ENCODE data around the gene LCN12.

The LCN12 gene

GRCh38 chr9:136969150-136969549, 17.1 kb downstream of the LCN12 start:
- no peak for DNase-seq (ENCODE audit: low read depth, low spot score)
- no peak overlapping the region for H3K4me3 ChIP-seq (ENCODE audit: low read depth, low read length)
- ChIA-PET CTCF (no interaction called here), POLR2A (no interaction called here)
- no peak for TF ChIP-seq CTCF (IDR thresholded peaks at IDR 0.05; ENCODE audit: insufficient read depth, low read length, missing control alignments)

- no peak for TF ChIP-seq CTCF (IDR thresholded peaks at IDR 0.05; ENCODE audit: insufficient read depth, low read length, missing control alignments)
- no peak overlapping the region for H3K4me3 ChIP-seq (ENCODE audit: low read depth, low read length)
- CTCF ChIA-PET = no interaction called here
- POLR2A ChIA-PET = no interaction called here
- DNase-seq (ENCODE audit: low read depth, low spot score) = no peak
These were observed 17.7 kb downstream of the LCN12 start for GRCh38 chr9:136969774-136970173.

GRCh38 chr9:136970361-136970760, 18.3 kb downstream of the LCN12 start:
- no peak overlapping the region for H3K4me3 ChIP-seq (ENCODE audit: low read depth, low read length)
- ChIA-PET POLR2A (no interaction called here), CTCF (no interaction called here)
- DNase-seq (ENCODE audit: low read depth, low spot score) = no peak
- no peak for TF ChIP-seq CTCF (IDR thresholded peaks at IDR 0.05; ENCODE audit: insufficient read depth, low read length, missing control alignments)

- no peak for DNase-seq (ENCODE audit: low read depth, low spot score)
- POLR2A ChIA-PET = interaction anchor here (0.8 kb wide), 1 partner anchor 20 kb away, joined by 3 read pairs; the partner anchor contains the start of gene PAXX
- CTCF ChIA-PET = interaction anchor here (1.1 kb wide), 1 partner anchor 64 kb away, joined by 3 read pairs; no protein-coding TSS in a partner anchor
- no peak overlapping the region for H3K4me3 ChIP-seq (ENCODE audit: low read depth, low read length)
- no peak for TF ChIP-seq CTCF (IDR thresholded peaks at IDR 0.05; ENCODE audit: insufficient read depth, low read length, missing control alignments)
These were observed 19.7 kb downstream of the LCN12 start for GRCh38 chr9:136971746-136972145.

- POLR2A ChIA-PET = no interaction called here
- CTCF ChIA-PET = interaction anchor here (2.1 kb wide), 1 partner anchor 57 kb away, joined by 5 read pairs; no protein-coding TSS in a partner anchor
- H3K4me3 ChIP-seq (ENCODE audit: low read depth, low read length) = no peak overlapping the region
- no peak for TF ChIP-seq CTCF (IDR thresholded peaks at IDR 0.05; ENCODE audit: insufficient read depth, low read length, missing control alignments)
- DNase-seq (ENCODE audit: low read depth, low spot score) = no peak
These were observed 20.3 kb downstream of the LCN12 start for GRCh38 chr9:136972335-136972734.

- POLR2A ChIA-PET = no interaction called here
- no peak for DNase-seq (ENCODE audit: low read depth, low spot score)
- no peak for TF ChIP-seq CTCF (IDR thresholded peaks at IDR 0.05; ENCODE audit: insufficient read depth, low read length, missing control alignments)
- H3K4me3 ChIP-seq (ENCODE audit: low read depth, low read length) = no peak overlapping the region
- CTCF ChIA-PET = interaction anchor here (0.6 to 2.1 kb wide), 3 partner anchors 25 to 56 kb away, joined by 3 to 5 read pairs (median 3); no protein-coding TSS in a partner anchor
These were observed 20.7 kb downstream of the LCN12 start for GRCh38 chr9:136972743-136973142.

Data from AG04449 (cell line).